ENCODE data around the gene MMP21.

Gene MMP21

GRCh38 chr10:125792342-125793300 is 17.0 kb upstream of the MMP21 start:
- peak; percentile 44 for DNase-seq (ENCODE audit: low spot score)

GRCh38 chr10:125788156-125789034 is 12.8 kb upstream of the MMP21 start:
- DNase-seq (ENCODE audit: low spot score): no peak

GRCh38 chr10:125785791-125786190 is 10.2 kb upstream of the MMP21 start:
- no peak for DNase-seq (ENCODE audit: low spot score)

GRCh38 chr10:125783957-125784356 is 8.3 kb upstream of the MMP21 start:
- no peak for DNase-seq (ENCODE audit: low spot score)

- no peak for DNase-seq (ENCODE audit: low spot score)
Observed at GRCh38 chr10:125783408-125783807, 7.8 kb upstream of the MMP21 start.

GRCh38 chr10:125782616-125783015 is 7.0 kb upstream of the MMP21 start:
- DNase-seq (ENCODE audit: low spot score): no peak

GRCh38 chr10:125782054-125782453 is 6.4 kb upstream of the MMP21 start:
- no peak for DNase-seq (ENCODE audit: low spot score)

- DNase-seq (ENCODE audit: low spot score): no peak
Observed at GRCh38 chr10:125781374-125781773, 5.8 kb upstream of the MMP21 start.

- DNase-seq (ENCODE audit: low spot score): no peak
Observed at GRCh38 chr10:125779403-125780327, 4.0 kb upstream of the MMP21 start.

- DNase-seq (ENCODE audit: low spot score): no peak
Observed at GRCh38 chr10:125778556-125778955, 2.9 kb upstream of the MMP21 start.

GRCh38 chr10:125777806-125778205 is 2.2 kb upstream of the MMP21 start:
- DNase-seq (ENCODE audit: low spot score): no peak

GRCh38 chr10:125774581-125775191 is 935 bp downstream of the MMP21 start:
- no peak for DNase-seq (ENCODE audit: low spot score)

- no peak for DNase-seq (ENCODE audit: low spot score)
Observed at GRCh38 chr10:125773687-125774543, 1.7 kb downstream of the MMP21 start.

- no peak for DNase-seq (ENCODE audit: low spot score)
Observed at GRCh38 chr10:125772864-125773180, 2.8 kb downstream of the MMP21 start.

- no peak for DNase-seq (ENCODE audit: low spot score)
Observed at GRCh38 chr10:125772112-125772863, 3.3 kb downstream of the MMP21 start.

GRCh38 chr10:125770844-125771243 is 4.8 kb downstream of the MMP21 start:
- DNase-seq (ENCODE audit: low spot score): no peak

- DNase-seq (ENCODE audit: low spot score): no peak
Observed at GRCh38 chr10:125769175-125769574, 6.4 kb downstream of the MMP21 start.

- no peak for DNase-seq (ENCODE audit: low spot score)
Observed at GRCh38 chr10:125768219-125768855, 7.3 kb downstream of the MMP21 start.

GRCh38 chr10:125766511-125766910 is 9.1 kb downstream of the MMP21 start:
- no peak for DNase-seq (ENCODE audit: low spot score)

Measured in left forelimb (tissue), 1 donor.